Muscle layer of duodenum (tissue), 2 donors: ENCODE data around the gene TMEM164.

ENCODE experiments used
- H3K27ac ChIP-seq: one replicate; pipeline ENCODE4 v1.7.0; 2013; ENCODE audit warnings: mild to moderate bottlenecking, low read length
- H3K27me3 ChIP-seq: one replicate; pipeline ENCODE4 v1.7.0; 2013; ENCODE audit warnings: low read depth, mild to moderate bottlenecking, control low read depth, low read length
- H3K36me3 ChIP-seq, 2 donors: one replicate each; pipeline ENCODE4 v1.7.0; 2013; ENCODE audit warnings: low read length in 2 of 2, control low read depth in 1 of 2, mild to moderate bottlenecking in 1 of 2; ENCODE audit not compliant: insufficient read depth in 2 of 2, control insufficient read depth in 1 of 2
- H3K4me1 ChIP-seq, 2 donors: one replicate each; pipeline ENCODE4 v1.7.0; 2013; ENCODE audit warnings: low read length in 2 of 2, mild to moderate bottlenecking in 2 of 2, control low read depth in 1 of 2, moderate library complexity in 1 of 2; ENCODE audit not compliant: insufficient read depth in 2 of 2, control insufficient read depth in 1 of 2
- H3K4me3 ChIP-seq, 2 donors: one replicate each; pipeline ENCODE4 v1.7.0; 2013; ENCODE audit warnings: low read length in 2 of 2, low read depth in 1 of 2, mild to moderate bottlenecking in 1 of 2
- H3K9me3 ChIP-seq, 2 donors: one replicate each; pipeline ENCODE4 v1.7.0; 2013; ENCODE audit warnings: low read length in 2 of 2, control low read depth in 1 of 2, mild to moderate bottlenecking in 1 of 2; ENCODE audit not compliant: control insufficient read depth in 1 of 2
- donor health status: healthy.

TMEM164 gene

GRCh38 chrX:110188701-110189558 lies 186.0 kb downstream of the TMEM164 start:
- H3K9me3 ChIP-seq, result no peaks in the 10 kb centered on the region
- no peak overlapping the region for H3K27ac ChIP-seq
- no peaks in the 10 kb centered on the region for H3K27me3 ChIP-seq
- no peak overlapping the region for H3K4me3 ChIP-seq
- H3K36me3 ChIP-seq, result no peaks in the 10 kb centered on the region
- no peaks in the 10 kb centered on the region for H3K4me1 ChIP-seq

DNA sequence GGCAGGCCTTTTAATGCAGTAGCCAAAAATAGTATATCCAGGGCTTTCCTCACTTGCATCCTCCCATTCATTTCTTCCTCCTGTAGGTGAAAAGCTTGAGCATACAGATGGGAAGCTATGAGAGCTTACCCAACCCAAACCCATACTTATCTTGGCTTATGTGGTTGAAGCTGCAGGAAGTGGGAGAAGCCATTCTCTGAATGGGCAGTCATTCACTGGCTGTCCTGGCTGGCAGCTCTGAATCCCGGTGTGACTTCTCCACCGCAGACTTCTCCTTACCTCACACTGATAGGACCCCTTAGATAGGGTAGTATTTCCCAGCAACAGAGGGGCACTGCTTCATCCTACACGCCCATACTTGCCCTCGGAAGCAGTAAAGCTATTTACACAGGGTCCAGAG lies 189.6 kb downstream of the TMEM164 start:
- Histone ChIP-seq H3K36me3 (no peaks in the 10 kb centered on the region), H3K4me1 (no peaks in the 10 kb centered on the region), H3K27me3 (no peaks in the 10 kb centered on the region), H3K4me3 (no peak overlapping the region), H3K9me3 (no peaks in the 10 kb centered on the region), H3K27ac (no peak overlapping the region)

GRCh38 chrX:110194977-110195376 lies 192.1 kb downstream of the TMEM164 start:
- Histone ChIP-seq H3K4me3 (no peak overlapping the region), H3K27me3 (no peaks in the 10 kb centered on the region), H3K27ac (no peak overlapping the region), H3K36me3 (no peaks in the 10 kb centered on the region), H3K9me3 (no peaks in the 10 kb centered on the region), H3K4me1 (no peaks in the 10 kb centered on the region)

GRCh38 chrX:110201799-110202198 lies 198.9 kb downstream of the TMEM164 start:
- no peak overlapping the region for H3K27ac ChIP-seq
- no peaks in the 10 kb centered on the region for H3K27me3 ChIP-seq
- no peaks in the 10 kb centered on the region for H3K4me1 ChIP-seq
- no peak overlapping the region for H3K4me3 ChIP-seq
- H3K9me3 ChIP-seq, result no peaks in the 10 kb centered on the region
- H3K36me3 ChIP-seq, result no peaks in the 10 kb centered on the region

DNA sequence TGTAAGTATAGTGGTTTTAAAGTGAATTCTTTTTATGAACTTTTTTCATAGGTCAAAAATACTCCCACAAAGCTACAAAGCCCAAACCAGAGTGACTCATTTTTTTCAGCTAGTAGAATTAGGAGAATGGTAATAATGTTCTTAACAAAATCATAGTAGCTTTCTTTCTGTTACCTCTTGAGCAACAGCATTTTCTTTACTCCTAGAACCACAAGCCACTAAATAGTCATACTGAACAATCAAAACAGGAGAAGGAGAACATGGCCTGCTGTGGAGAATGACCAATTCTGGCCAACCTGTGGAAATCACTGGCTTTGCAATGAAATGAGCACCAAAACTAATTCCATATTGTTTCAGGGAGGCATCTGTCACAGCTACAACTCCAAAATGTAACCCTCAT lies 202.1 kb downstream of the TMEM164 start:
- Histone ChIP-seq H3K36me3 (no peaks in the 10 kb centered on the region), H3K4me1 (no peaks in the 10 kb centered on the region), H3K9me3 (no peaks in the 10 kb centered on the region), H3K27me3 (no peaks in the 10 kb centered on the region), H3K27ac (no peak overlapping the region), H3K4me3 (no peak overlapping the region)

DNA sequence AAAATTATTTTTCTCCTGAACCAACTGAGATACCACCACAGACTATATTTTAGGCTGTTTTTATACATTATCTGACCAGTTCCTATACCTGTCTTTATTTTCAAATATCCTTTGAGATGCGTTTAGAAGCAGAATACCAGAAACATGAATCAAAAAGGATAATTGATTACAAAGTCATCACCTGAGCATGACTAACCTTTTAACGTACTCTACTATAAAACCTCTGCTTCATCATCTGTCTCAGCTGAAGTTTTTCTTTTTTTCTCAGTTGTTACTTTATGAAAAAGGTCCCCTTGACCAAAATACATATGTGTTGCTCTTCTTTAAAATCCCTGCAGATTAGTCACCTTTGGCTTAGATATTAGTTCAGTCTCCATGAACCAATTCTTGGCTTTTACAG lies 205.2 kb downstream of the TMEM164 start:
- Histone ChIP-seq H3K36me3 (no peaks in the 10 kb centered on the region), H3K27me3 (no peaks in the 10 kb centered on the region), H3K4me3 (no peak overlapping the region), H3K9me3 (no peaks in the 10 kb centered on the region), H3K4me1 (no peaks in the 10 kb centered on the region), H3K27ac (no peak overlapping the region)

DNA sequence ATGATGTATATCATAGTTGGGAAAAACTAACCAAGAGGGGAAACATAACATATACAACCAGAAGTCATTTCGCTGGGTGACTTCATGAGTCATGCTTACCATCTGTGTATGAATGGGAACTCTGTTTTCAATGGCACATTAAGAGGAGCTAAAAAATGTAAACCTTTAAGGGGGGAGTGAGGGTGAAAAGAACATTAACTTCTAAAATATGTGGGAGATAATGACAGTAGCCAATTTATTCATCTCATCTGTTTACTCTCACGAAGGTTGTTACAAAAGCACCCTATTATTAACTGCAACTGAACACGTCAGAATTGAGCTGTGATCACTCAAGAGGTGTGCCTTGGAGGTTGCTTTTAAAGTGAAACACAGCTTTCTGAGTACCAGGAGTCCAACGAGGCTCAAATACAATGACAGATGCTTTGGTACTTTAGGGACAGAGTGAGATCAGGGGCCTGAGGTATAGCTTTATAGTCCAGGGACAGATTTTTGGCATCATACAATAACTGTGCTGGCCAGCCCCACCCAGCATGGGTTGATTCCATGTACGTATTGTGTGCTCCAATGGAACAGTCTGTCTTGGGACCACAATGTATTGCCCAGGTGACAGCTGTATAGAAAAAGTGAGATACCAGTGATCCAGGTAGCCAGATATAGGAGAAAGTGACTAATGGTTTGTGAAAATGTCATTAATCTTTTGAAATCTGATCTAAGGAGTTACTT lies 207.7 kb downstream of the TMEM164 start:
- no peak overlapping the region for H3K27ac ChIP-seq
- no peaks in the 10 kb centered on the region for H3K27me3 ChIP-seq
- no peaks in the 10 kb centered on the region for H3K9me3 ChIP-seq
- no peaks in the 10 kb centered on the region for H3K36me3 ChIP-seq
- H3K4me1 ChIP-seq, result no peaks in the 10 kb centered on the region
- no peak overlapping the region for H3K4me3 ChIP-seq

DNA sequence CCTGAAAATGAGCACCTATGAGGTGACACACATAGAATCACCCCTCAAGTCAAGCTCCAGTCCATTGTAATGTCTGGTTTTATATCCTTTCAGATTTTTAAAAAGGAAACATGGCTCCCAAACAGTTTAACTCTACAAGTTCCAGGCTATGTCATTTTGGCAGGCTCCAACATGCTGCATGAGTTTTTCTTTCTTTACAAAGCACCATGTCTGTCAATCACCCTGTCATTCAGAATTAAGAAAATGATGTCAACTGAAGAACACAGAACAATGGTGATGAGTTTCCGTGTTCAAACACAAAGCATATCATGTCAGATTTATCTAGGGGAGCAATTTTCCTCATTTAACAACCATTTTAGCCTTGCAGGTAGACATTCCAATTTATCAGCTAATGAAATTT lies 208.4 kb downstream of the TMEM164 start:
- no peaks in the 10 kb centered on the region for H3K27me3 ChIP-seq
- no peaks in the 10 kb centered on the region for H3K36me3 ChIP-seq
- H3K9me3 ChIP-seq, result no peaks in the 10 kb centered on the region
- H3K4me3 ChIP-seq, result no peak overlapping the region
- no peaks in the 10 kb centered on the region for H3K4me1 ChIP-seq
- H3K27ac ChIP-seq, result no peak overlapping the region

GRCh38 chrX:110212299-110212698 lies 209.4 kb downstream of the TMEM164 start:
- no peaks in the 10 kb centered on the region for H3K36me3 ChIP-seq
- H3K4me1 ChIP-seq, result no peaks in the 10 kb centered on the region
- H3K9me3 ChIP-seq, result no peaks in the 10 kb centered on the region
- H3K27me3 ChIP-seq, result no peaks in the 10 kb centered on the region
- no peak overlapping the region for H3K27ac ChIP-seq
- no peak overlapping the region for H3K4me3 ChIP-seq

DNA sequence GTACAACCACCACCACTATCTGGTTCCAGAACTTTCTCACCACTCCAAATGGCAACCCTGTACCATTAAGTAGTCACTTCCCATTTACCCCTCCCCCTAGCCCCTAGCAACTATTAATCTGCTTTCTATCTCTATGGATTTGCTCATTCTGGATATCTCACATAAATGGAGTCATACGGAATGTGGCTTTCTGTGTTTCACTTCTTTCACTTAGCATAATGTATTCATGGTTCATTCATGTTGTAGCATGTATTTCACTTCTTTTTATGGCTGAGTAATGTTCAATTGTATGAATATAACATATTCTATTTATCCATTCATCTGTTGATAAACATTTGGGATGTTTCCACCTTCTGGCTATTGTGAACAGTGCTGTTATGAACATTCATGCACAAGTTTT lies 210.3 kb downstream of the TMEM164 start:
- Histone ChIP-seq H3K9me3 (no peaks in the 10 kb centered on the region), H3K4me1 (no peaks in the 10 kb centered on the region), H3K4me3 (no peak overlapping the region), H3K36me3 (no peaks in the 10 kb centered on the region), H3K27me3 (no peaks in the 10 kb centered on the region), H3K27ac (no peak overlapping the region)

GRCh38 chrX:110214684-110215083 lies 211.8 kb downstream of the TMEM164 start:
- H3K27me3 ChIP-seq, result no peaks in the 10 kb centered on the region
- H3K4me3 ChIP-seq, result no peak overlapping the region
- no peaks in the 10 kb centered on the region for H3K4me1 ChIP-seq
- no peak overlapping the region for H3K27ac ChIP-seq
- H3K36me3 ChIP-seq, result no peaks in the 10 kb centered on the region
- H3K9me3 ChIP-seq, result no peaks in the 10 kb centered on the region
